Left ventricle myocardium inferior (tissue), 1 donor: ENCODE results near the gene SND1. TPM values are rescaled to one million over a fixed set of nuclear protein-coding genes. Genes with fewer than 3 reads are reported as not detected.

Experiments
- DNase-seq: peaks from one replicate; pipeline ENCODE4 v3.0.0-alpha.2; 2020
- H3K27ac ChIP-seq: fragments of 200-600 bp; replicated peaks from 2 replicates; pipeline ENCODE4 v1.8.0; 2021
- H3K27me3 ChIP-seq: fragments of 200-600 bp; 2 replicates; pipeline ENCODE4 v1.8.0; 2021; ENCODE audit warnings: low read depth
- H3K36me3 ChIP-seq: fragments of 200-600 bp; 2 replicates; pipeline ENCODE4 v1.8.0; 2021
- H3K4me1 ChIP-seq: fragments of 200-600 bp; 2 replicates; pipeline ENCODE4 v1.8.0; 2021
- H3K4me3 ChIP-seq: fragments of 200-600 bp; 2 replicates; pipeline ENCODE4 v1.8.0; 2021; ENCODE audit warnings: mild to moderate bottlenecking, moderate library complexity
- H3K9me3 ChIP-seq: fragments of 200-600 bp; replicated peaks from 2 replicates; pipeline ENCODE4 v1.8.0; 2021
- intact Hi-C: fragments of 100-400 bp; cut with micrococcal nuclease; formaldehyde crosslinking; loops from one replicate; pipeline ENCODE4 v1.11.0; 2022
- total RNA-seq: library from RNA; stranded (reverse); fragmentation: NEBNext Ultra II Directional; extraction: Animal tissue kit (Norgen Biotek cat#: 25700); gene quantifications from one replicate; pipeline ENCODE4 v1.2.1, GENCODE V29; 2021
- TF ChIP-seq, protein P1 (sequence below): fragments of 200-600 bp; IDR thresholded peaks from 2 replicates; pipeline ENCODE4 v1.8.0; 2021; ENCODE audit warnings: antibody characterized with exemption, mild to moderate bottlenecking, borderline replicate concordance
- donor health status: DM: no; HTN: yes; CAD: no; lungs with severe emphysema.

The SND1 gene
- total RNA-seq, 1 donor from 2014 or later: 71.6 TPM

DNA sequence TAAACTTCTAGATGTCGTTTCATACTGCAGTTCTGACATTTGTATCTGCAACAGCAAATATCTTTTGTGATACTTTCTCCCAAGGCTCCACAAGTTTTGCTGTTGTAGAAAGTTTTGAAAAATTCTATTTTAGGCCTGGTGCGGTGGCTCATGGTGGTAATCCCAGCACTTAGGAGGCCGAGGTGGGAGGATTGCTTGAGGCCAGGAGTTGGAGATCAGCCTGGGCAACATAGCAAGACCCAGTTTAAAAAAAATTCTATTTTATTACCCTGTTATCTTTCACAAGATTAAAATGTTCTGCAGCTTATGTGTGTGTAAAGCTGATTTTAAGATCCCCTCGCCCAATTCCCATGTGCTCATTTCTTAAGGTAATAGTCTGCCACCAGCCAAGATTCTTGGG is 1.4 kb downstream of the SND1 start:
- intact Hi-C loops: no loop called here
- peaks cover 53% of the 10 kb centered on the region for H3K4me1 ChIP-seq

DNA sequence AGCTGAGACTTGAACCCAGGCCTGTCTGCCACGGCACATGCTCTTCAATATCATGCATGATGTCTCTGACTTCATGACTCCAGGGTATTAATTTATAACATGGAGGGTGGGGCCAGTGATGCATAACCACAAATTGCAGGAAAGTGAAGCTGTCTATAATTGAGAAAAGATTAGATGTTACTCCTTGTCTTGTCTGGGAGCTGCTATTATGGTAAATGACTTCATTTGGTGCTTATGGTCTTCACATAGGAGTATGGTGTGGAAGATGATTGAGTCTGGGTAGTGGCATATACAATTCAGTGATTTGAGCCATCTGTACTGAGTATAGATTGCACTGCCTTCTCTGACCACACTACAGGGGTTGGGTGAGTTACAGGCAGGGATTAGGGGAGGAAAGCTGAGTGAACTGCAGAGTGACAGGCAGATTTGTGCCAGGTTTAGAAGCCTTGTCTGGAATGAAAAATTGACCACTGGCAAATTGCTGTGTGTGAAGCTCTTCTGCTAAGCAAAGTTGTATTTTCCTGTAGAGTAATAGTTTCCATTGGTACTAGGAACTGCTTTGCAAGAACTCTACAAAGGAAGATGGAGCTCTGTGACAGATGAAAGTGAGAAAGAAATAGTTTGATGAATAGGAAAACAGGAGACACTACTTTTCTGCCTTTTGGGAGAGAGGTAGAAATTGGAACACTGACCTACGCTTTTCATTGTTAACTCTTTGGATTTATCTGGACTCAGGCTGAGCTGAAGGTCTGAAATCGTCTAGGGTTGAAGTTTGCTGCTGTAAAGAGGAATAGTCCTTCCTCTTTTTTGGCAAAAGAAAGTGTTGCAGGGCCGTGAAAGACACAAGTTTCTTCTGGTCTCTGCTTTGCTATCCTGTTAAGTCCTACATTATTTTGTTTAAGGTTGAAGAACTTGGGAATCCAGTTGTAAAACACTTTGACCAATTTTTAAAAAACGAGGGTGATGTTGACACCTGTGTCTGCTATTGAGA is 2.7 kb downstream of the SND1 start:
- TF ChIP-seq, protein P1, sequence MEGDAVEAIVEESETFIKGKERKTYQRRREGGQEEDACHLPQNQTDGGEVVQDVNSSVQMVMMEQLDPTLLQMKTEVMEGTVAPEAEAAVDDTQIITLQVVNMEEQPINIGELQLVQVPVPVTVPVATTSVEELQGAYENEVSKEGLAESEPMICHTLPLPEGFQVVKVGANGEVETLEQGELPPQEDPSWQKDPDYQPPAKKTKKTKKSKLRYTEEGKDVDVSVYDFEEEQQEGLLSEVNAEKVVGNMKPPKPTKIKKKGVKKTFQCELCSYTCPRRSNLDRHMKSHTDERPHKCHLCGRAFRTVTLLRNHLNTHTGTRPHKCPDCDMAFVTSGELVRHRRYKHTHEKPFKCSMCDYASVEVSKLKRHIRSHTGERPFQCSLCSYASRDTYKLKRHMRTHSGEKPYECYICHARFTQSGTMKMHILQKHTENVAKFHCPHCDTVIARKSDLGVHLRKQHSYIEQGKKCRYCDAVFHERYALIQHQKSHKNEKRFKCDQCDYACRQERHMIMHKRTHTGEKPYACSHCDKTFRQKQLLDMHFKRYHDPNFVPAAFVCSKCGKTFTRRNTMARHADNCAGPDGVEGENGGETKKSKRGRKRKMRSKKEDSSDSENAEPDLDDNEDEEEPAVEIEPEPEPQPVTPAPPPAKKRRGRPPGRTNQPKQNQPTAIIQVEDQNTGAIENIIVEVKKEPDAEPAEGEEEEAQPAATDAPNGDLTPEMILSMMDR: no peak
- peaks cover 53% of the 10 kb centered on the region for H3K4me1 ChIP-seq
- no peak overlapping the region for H3K4me3 ChIP-seq
- intact Hi-C loops: no loop called here
- no peaks in the 10 kb centered on the region for H3K27me3 ChIP-seq
- DNase-seq: no peak
- H3K9me3 ChIP-seq: no peaks in the 10 kb centered on the region
- H3K27ac ChIP-seq: no peak overlapping the region
- H3K36me3 ChIP-seq: no peaks in the 10 kb centered on the region

More for the DNA sequence above, 1.4 kb downstream of the SND1 start:
- Histone ChIP-seq H3K4me3 (peak overlapping the region; percentile 87), H3K27ac (no peak overlapping the region), H3K9me3 (no peaks in the 10 kb centered on the region), H3K36me3 (no peaks in the 10 kb centered on the region), H3K27me3 (no peaks in the 10 kb centered on the region)
- DNase-seq: no peak
- TF ChIP-seq, protein P1: no peak

DNA sequence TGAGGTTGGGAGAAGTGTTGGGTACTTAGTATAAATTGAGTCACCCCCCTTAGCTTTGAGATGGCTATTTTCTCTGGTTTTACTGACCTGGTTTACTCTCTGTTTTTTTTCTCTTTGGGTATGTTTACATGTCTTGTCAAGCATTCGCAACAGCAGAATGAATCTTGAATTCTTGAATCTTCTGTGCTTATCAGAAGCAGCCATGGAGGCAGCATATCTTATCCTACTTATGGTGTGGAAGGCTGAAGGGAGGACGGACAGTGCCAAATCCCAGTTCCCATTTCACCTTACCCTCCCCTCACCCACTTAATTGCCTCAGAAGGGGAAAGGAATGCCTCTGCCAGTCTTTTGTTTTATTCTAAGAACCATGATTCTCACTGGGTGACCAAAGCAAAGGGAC is 3.7 kb downstream of the SND1 start:
- H3K36me3 ChIP-seq: no peaks in the 10 kb centered on the region
- intact Hi-C loops: no loop called here
- no peaks in the 10 kb centered on the region for H3K27me3 ChIP-seq
- TF ChIP-seq, protein P1: no peak
- no peak for DNase-seq
- peaks cover 53% of the 10 kb centered on the region for H3K4me1 ChIP-seq
- no peak overlapping the region for H3K27ac ChIP-seq
- no peaks in the 10 kb centered on the region for H3K9me3 ChIP-seq
- H3K4me3 ChIP-seq: no peak overlapping the region

DNA sequence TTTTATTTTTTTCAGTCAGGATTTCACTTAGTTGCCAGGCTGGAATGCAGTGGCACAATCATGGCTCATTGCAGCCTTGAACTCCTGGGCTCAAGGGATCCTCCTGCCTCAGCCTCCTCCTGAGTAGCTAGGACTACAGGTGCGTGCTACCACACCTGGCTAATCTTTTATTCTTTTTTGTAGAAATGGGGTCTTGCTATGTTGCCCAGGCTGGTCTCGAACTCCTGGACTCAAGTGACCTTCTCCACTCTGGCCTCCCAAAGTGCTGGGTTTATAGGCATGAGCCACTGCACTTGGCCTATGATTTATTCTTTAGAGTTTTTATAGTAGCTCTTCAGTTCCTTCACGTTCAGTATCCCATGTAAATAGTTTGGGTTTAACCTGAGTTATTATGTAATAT is 5.5 kb downstream of the SND1 start:
- intact Hi-C loops: no loop called here
- H3K27ac ChIP-seq: no peak overlapping the region
- no peaks in the 10 kb centered on the region for H3K9me3 ChIP-seq
- no peaks in the 10 kb centered on the region for H3K27me3 ChIP-seq
- no peaks in the 10 kb centered on the region for H3K36me3 ChIP-seq
- peaks cover 40% of the 10 kb centered on the region for H3K4me1 ChIP-seq
- DNase-seq: no peak
- TF ChIP-seq, protein P1: no peak
- H3K4me3 ChIP-seq: no peak overlapping the region

DNA sequence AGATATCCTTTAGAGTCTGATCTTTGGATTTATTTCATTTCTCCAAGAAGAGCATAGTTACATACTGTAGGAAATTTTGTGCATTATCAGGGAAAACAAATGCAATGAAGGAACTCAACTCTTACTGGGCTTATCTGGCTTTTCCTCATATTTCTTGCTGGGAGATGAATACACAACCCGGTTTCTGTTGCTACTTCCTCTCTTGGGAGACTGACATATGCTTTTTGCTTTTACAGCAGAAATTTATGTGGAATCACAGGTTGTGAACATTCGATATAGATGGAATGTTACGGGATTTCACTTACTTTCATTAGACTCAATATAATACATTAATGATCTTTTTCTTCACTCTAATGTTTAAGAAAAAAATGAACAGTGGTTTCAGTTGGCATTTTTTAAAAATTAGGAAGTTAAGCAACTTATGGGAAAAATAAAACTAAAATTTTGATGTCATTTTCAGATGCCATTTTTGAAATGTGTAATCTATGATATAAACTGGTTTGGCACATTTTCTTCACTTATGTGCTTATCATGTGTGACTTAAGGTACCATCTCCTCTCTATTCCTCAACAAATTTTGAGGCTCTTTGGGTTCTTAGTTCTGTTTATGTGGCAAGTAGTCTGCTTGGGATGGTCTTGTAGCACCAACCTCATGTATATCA is 7.1 kb downstream of the SND1 start:
- TF ChIP-seq, protein P1: no peak
- H3K27ac ChIP-seq: no peak overlapping the region

More for the DNA sequence above, 7.1 kb downstream of the SND1 start:
- Histone ChIP-seq H3K4me1 (peaks cover 24% of the 10 kb centered on the region), H3K27me3 (no peaks in the 10 kb centered on the region), H3K36me3 (no peaks in the 10 kb centered on the region), H3K9me3 (no peaks in the 10 kb centered on the region), H3K4me3 (no peak overlapping the region)
- intact Hi-C loops: no loop called here
- no peak for DNase-seq
